GM12865 (cell line): ENCODE data around the gene FAM3C.

Experiments used
- DNase-seq: peaks from one replicate; pipeline ENCODE4 v3.0.0; 2010; ENCODE audit warnings: low read depth
- H3K4me3 ChIP-seq: 2 replicates; pipeline ENCODE4 v1.5.1; 2011; ENCODE audit warnings: mild to moderate bottlenecking, low read depth, low read length, control low read depth
- CTCF ChIP-seq: IDR thresholded peaks from 2 replicates; pipeline ENCODE4 v1.5.1; 2011; ENCODE audit warnings: low read length, control low read depth, low read depth, inconsistent platforms; ENCODE audit not compliant: insufficient read depth; ENCODE audit errors: missing control alignments

The FAM3C gene

DNA sequence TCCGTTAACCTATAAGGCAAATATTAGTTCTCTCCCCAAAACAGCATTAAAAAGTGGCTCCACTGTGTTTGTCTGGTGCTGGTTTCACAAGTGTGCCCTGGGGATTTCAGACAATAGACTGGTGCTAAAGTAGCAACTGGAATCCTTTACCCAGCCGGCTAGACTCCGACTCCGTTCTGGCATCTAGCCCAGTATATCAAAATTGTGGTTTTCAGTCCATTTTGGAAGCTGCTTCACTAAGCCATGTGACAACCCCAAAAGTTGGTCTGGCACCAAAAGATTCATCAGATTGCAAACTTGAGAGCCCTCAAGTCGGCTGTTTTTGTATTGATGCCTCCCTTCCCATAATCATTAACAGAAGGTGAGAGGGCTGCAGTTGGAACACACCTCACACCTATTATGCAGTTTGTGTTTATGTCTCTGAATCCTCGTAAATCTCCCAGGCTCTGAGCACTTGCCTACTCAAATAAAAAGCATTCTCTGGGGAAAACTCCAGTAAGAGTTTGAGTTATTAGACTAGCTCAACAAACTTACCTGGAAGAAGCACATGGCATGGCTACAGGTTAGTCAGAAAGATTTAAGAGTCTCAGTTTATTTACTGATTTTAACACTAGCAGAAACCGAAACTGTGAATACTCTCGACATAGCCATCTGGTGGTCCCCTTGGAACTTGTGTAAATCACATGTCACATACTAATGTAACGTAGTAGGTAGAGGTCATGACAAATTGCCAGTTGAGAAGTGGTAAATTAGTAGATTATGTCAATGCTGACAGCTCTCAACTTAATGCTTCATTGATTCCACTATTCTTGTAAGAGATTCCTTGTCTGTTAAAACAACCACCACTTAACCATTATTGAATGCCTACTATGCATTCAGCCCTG is 82.1 kb downstream of the FAM3C start:
- no peak for TF ChIP-seq CTCF
- DNase-seq, result peak; percentile 65
- H3K4me3 ChIP-seq, result no peak overlapping the region

DNA sequence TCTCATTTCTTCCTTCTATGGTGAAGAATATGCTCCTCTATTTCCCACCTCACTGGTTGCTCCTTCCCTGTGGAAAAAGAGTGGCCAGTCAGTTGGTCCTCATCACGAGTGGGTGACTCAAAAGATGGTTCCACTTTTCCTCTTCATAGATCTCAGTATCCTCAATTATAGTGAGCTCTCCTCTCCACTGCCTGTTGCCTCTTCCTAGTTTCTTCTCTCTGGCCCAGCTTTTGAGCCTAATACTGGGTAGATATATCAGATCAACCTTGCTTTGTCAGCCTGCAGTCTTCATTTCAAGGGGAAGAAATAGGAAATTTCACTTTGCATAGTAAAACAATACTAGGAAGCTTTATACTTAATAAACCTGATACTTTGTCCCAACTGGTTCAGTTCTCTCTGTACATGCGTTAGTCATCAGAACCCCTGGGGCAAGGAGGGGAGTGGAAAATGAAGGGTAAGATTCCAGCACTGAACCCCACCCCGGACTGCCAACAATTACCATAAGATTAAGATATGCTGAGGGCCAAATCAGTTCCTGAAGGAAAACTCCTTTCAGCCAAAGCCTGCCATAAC is 82.8 kb downstream of the FAM3C start:
- DNase-seq, result no peak
- TF ChIP-seq CTCF, result no peak
- H3K4me3 ChIP-seq, result no peak overlapping the region

- DNase-seq, result no peak
- no peak for TF ChIP-seq CTCF
- no peak overlapping the region for H3K4me3 ChIP-seq
Measured at GRCh38 chr7:121307021-121307574, 89.0 kb downstream of the FAM3C start.

DNA sequence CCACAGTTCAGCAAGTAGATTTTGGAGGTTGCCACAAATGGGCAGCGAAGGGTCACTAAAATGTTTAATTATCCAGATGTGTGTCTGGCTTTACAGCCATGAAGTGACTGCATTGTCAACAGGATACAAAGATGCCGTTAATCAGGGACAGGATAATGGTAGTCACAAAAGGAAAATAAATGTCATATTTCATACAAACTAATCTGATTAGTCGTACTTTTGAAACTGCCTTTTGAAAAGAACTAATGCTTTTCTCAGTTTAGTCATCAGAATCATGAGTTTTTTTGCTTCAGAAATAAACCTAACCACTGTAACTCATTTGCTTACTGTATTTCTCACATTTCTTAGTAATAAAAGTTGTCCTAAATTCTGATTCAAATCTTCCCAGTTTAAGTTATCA is 89.5 kb downstream of the FAM3C start:
- no peak overlapping the region for H3K4me3 ChIP-seq
- no peak for DNase-seq
- no peak for TF ChIP-seq CTCF

DNA sequence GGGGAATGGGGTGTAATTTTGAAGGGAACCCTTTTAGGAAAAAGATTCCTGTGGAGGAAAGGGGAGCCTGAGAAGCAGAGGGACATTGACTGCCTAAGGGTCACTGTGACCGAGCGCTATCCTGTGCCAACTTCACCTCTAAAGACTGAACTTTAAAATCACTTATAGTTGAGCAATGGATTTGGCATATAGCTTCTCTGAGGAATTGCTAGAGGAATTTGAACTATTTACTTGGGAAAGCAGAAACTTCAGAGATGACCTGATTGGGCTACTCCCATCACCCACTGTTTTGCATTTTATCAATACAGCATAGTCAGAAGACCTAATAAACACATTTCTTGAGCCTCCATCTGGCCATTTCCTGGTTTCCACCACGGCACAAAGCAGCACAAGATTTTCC is 91.0 kb downstream of the FAM3C start:
- TF ChIP-seq CTCF, result no peak
- H3K4me3 ChIP-seq, result no peak overlapping the region
- no peak for DNase-seq

DNA sequence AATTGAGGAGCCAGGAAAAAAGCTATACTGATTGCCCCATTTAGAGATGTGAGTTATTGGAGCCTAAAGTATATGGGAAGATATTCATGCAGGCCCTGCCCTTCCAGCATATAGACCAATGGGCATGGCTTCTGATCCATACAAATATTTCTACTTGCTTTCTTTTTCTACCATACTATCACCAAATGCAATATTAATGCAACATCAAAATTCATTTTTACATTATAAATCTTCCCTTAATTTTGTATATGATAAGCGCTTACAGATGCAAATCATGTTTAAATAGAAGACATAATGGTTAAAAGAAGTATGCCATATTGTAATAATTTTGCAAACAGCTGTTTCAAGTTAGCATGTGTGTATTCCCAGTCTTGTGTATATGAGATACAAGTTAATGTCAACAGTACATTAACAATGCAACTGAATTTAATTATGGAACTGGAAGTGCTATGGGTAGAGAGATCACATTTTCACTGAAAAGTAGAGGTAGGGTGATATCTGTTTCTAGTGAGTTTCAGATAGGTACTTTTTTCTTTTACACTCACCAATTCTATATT is 91.9 kb downstream of the FAM3C start:
- TF ChIP-seq CTCF, result no peak
- no peak overlapping the region for H3K4me3 ChIP-seq
- no peak for DNase-seq
